BJ (cell line): Measurements from ENCODE around the gene COPZ1. TPM values are rescaled to one million over a fixed set of nuclear protein-coding genes. Genes with fewer than 3 reads are reported as not detected.

Experiments
- CTCF ChIA-PET: fragments of 350-600 bp; formaldehyde crosslinking; extraction: SDS; loops from one replicate; lab custom pipeline; 2021; ENCODE audit warnings: antibody characterized with exemption, inconsistent platforms; lab: Yijun Ruan, JAX
- POLR2A ChIA-PET: fragments of 300-600 bp; sonication (Branson Sonifier 250); formaldehyde crosslinking; extraction: SDS; loops from one replicate; lab custom pipeline; 2021; ENCODE audit warnings: antibody characterized with exemption; lab: Charles Lee
- DNase-seq: peaks from one replicate; pipeline ENCODE4 v3.0.0-alpha.2; 2011; ENCODE audit warnings: low read depth
- H3K27me3 ChIP-seq: 2 replicates; pipeline ENCODE4 v1.6.0; 2011; ENCODE audit warnings: low read length; ENCODE audit not compliant: control insufficient read depth, insufficient read depth
- H3K36me3 ChIP-seq: 2 replicates; pipeline ENCODE4 v1.5.1; 2011; ENCODE audit warnings: low read length; ENCODE audit not compliant: control insufficient read depth, insufficient read depth
- H3K4me3 ChIP-seq: 2 replicates; pipeline ENCODE4 v1.5.1; 2011; ENCODE audit warnings: low read depth, mild to moderate bottlenecking, control low read depth, low read length
- polyA plus RNA-seq: library from polyadenylated mRNA; depleted of rRNA; stranded (reverse); fragments of >200 nt; gene quantifications from 2 replicates; pipeline ENCODE4 v1.2.3, GENCODE V29; 2011
- TF ChIP-seq, protein P1 (sequence below): IDR thresholded peaks from 2 replicates; pipeline ENCODE4 v1.5.1; 2011; ENCODE audit warnings: low read depth, mild to moderate bottlenecking, control low read depth, inconsistent platforms, low read length, moderate library complexity; ENCODE audit not compliant: insufficient read depth

COPZ1 gene
- polyA plus RNA-seq, 1 experiment: 203 TPM

DNA sequence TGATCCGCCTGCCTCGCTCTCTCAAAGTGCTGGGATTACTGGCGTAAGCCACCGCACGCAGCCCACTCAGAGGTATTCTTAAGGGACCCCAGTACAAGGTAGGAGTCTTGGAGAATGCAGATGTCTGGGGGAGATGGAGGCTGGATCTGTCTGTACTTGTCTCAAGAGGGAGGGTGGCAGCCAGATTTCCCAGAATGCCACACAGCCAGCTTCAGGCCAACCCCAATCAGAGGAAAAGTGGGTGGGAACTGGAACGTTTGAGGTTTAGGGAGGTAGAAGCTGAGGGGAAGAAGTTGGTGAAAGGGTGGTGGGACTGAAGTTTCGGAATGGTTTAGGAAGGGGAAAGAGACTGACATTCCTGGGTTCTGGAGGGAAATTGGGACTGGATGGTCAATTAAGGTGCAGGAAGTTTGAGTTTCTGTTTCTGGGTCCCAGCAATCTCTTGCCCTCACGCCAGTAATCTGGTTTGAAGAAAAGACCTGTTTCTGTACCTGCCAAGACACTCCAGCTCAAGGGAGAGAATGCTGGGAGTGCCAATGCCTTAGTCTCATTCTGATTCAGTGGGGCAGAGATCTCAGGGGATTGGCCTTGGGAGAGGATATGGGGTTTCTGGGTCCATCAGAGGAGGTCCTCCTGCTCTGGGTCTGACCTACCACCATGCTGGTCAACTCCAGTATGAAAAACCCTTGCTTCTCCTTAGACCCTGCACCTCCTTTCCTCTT lies 67.7 kb downstream of the COPZ1 start:
- ChIA-PET POLR2A (no interaction called here), CTCF (interaction anchor here (0.8 to 5.2 kb wide), 12 partner anchors 8 to 51 kb away, joined by 3 to 53 read pairs (median 6); partner anchors contain the start of gene ZNF385A)
- TF ChIP-seq, protein P1, sequence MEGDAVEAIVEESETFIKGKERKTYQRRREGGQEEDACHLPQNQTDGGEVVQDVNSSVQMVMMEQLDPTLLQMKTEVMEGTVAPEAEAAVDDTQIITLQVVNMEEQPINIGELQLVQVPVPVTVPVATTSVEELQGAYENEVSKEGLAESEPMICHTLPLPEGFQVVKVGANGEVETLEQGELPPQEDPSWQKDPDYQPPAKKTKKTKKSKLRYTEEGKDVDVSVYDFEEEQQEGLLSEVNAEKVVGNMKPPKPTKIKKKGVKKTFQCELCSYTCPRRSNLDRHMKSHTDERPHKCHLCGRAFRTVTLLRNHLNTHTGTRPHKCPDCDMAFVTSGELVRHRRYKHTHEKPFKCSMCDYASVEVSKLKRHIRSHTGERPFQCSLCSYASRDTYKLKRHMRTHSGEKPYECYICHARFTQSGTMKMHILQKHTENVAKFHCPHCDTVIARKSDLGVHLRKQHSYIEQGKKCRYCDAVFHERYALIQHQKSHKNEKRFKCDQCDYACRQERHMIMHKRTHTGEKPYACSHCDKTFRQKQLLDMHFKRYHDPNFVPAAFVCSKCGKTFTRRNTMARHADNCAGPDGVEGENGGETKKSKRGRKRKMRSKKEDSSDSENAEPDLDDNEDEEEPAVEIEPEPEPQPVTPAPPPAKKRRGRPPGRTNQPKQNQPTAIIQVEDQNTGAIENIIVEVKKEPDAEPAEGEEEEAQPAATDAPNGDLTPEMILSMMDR: no peak
- Histone ChIP-seq H3K27me3 (no peaks in the 10 kb centered on the region), H3K36me3 (peaks cover 25% of the 10 kb centered on the region), H3K4me3 (no peak overlapping the region)
- DNase-seq: no peak

- no peak overlapping the region for H3K4me3 ChIP-seq
- POLR2A ChIA-PET: no interaction called here
- H3K36me3 ChIP-seq: peaks cover 27% of the 10 kb centered on the region
Measured at GRCh38 chr12:54393207-54393609, 68.3 kb downstream of the COPZ1 start.

GRCh38 chr12:54393743-54394142 lies 68.8 kb downstream of the COPZ1 start:
- no peaks in the 10 kb centered on the region for H3K27me3 ChIP-seq
- peaks cover 31% of the 10 kb centered on the region for H3K36me3 ChIP-seq
- TF ChIP-seq, protein P1: no peak
- no peak overlapping the region for H3K4me3 ChIP-seq
- no peak for DNase-seq
- ChIA-PET POLR2A (no interaction called here), CTCF (interaction anchor here (0.6 to 5.2 kb wide), 14 partner anchors 9 to 50 kb away, joined by 3 to 53 read pairs (median 4); partner anchors contain the start of gene ZNF385A)

More at GRCh38 chr12:54393207-54393609, 68.3 kb downstream of the COPZ1 start:
- CTCF ChIA-PET: interaction anchor here (0.6 to 5.2 kb wide), 14 partner anchors 9 to 51 kb away, joined by 3 to 53 read pairs (median 4); partner anchors contain the start of gene ZNF385A
- H3K27me3 ChIP-seq: no peaks in the 10 kb centered on the region
- TF ChIP-seq, protein P1: no peak
- no peak for DNase-seq

DNA sequence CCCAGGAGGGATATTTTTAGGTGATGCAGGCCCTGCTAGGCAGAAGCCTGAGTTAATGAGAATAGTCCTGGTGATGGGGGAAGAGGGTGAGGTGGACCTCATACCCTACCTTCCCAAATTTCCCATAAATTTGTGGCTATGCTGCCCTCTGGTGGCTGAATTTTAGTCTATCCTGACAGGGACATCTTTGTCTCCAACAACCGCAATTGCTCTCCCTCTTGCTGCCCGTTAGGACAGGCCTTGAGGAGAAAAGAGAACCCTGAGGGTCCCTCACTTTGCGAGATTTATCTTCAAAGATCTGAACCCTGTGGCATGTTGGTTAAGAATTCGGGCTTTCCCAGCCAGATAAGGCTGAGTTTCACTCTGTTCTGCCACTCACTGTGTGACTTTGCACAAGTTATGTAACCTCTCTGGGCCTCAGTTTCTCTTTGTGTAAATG lies 69.4 kb downstream of the COPZ1 start:
- POLR2A ChIA-PET: no interaction called here
- H3K4me3 ChIP-seq: no peak overlapping the region
- CTCF ChIA-PET: interaction anchor here (1.0 to 5.2 kb wide), 8 partner anchors 9 to 45 kb away, joined by 3 to 53 read pairs (median 6); partner anchors contain the start of gene ZNF385A
- H3K36me3 ChIP-seq: peaks cover 31% of the 10 kb centered on the region
- TF ChIP-seq, protein P1: peak; percentile 62
- no peak for DNase-seq
- no peaks in the 10 kb centered on the region for H3K27me3 ChIP-seq

DNA sequence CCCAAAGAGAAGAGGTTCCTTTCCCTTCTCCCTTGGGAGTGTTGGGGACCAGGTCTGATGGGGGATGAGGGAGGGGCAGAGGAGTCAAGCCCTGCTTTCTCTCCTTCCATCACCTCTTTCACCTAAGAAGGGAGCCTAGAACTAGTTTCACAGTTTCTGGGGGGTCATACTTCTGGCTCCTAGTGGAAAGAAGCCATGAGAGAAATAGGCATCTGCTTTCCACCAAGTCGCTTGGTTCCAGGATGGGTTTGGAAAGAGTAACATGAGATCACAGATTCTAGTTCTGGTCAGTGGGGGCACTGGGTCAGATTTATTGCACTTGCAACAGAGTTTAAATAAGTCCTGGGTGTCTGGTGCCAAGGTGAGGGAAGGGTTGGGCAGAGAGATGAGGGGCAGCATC lies 70.1 kb downstream of the COPZ1 start:
- CTCF ChIA-PET: interaction anchor here (0.8 to 12.3 kb wide), 4 partner anchors 13 to 43 kb away, joined by 3 to 643 read pairs (median 4); no protein-coding TSS in a partner anchor
- no peak for DNase-seq
- peaks cover 36% of the 10 kb centered on the region for H3K36me3 ChIP-seq

More for the DNA sequence above, 70.1 kb downstream of the COPZ1 start:
- TF ChIP-seq, protein P1: no peak
- H3K4me3 ChIP-seq: no peak overlapping the region
- POLR2A ChIA-PET: no interaction called here
- H3K27me3 ChIP-seq: no peaks in the 10 kb centered on the region
